PC-9 (cell line): ENCODE results near the gene ZDHHC23. TPM values are rescaled to one million over a fixed set of nuclear protein-coding genes. Genes with fewer than 3 reads are reported as not detected.

Source experiments
- Bru-seq: library from RNA; stranded (reverse); fragments of 400-500 nt; gene quantifications from one replicate; lab custom pipeline; 2021; lab: Mats Ljungman, UMichigan
- BruChase-seq, 2 experiments: library from RNA; stranded (reverse); fragments of 400-500 nt; gene quantifications; one replicate each; lab custom pipeline; 2021; lab: Mats Ljungman, UMichigan
- BruUV-seq: library from RNA; stranded (reverse); fragments of 400-500 nt; replicated peaks from 2 replicates; lab custom pipeline; 2021; lab: Mats Ljungman, UMichigan
- CTCF ChIA-PET: fragments of 300-600 bp; sonication (Branson Sonifier 250); formaldehyde crosslinking; loops from one replicate; lab custom pipeline; 2022; ENCODE audit warnings: antibody characterized with exemption; lab: Charles Lee
- POLR2A ChIA-PET: fragments of 300-600 bp; sonication (Branson Sonifier 250); formaldehyde crosslinking; loops from one replicate; lab custom pipeline; 2022; ENCODE audit warnings: antibody characterized with exemption; ENCODE audit not compliant: unreplicated experiment; lab: Charles Lee
- DNase-seq, 2 experiments: peaks; one replicate each; pipeline versions ENCODE4 v3.0.0 to v3.0.0-alpha.2; 2015 to 2022; ENCODE audit warnings: mixed read lengths in 1 of 2
- H2AFZ ChIP-seq: fragments of 200-600 bp; sonication (generic); 2 replicates; pipeline ENCODE4 v1.8.1; 2017; ENCODE audit warnings: antibody characterized with exemption
- H3F3A ChIP-seq: fragments of 200-600 bp; sonication (generic); 2 replicates; pipeline ENCODE4 v1.8.1; 2017; ENCODE audit warnings: antibody characterized with exemption, mild to moderate bottlenecking, low read depth; ENCODE audit not compliant: insufficient read depth
- H3K27ac ChIP-seq: fragments of 200-600 bp; sonication (generic); 2 replicates; pipeline ENCODE4 v1.6.1; 2016; ENCODE audit warnings: mixed run types
- H3K27me3 ChIP-seq: fragments of 200-600 bp; sonication (generic); 2 replicates; pipeline ENCODE4 v1.6.1; 2016; ENCODE audit warnings: low read depth, mixed run types; ENCODE audit not compliant: insufficient read depth
- H3K36me3 ChIP-seq: fragments of 200-600 bp; sonication (generic); 2 replicates; pipeline ENCODE4 v1.6.1; 2016; ENCODE audit warnings: low read depth, mixed run types
- H3K4me1 ChIP-seq: fragments of 200-600 bp; sonication (generic); replicated peaks from 2 replicates; pipeline ENCODE4 v1.6.1; 2016; ENCODE audit warnings: mixed run types; ENCODE audit not compliant: insufficient read depth
- H3K4me2 ChIP-seq: fragments of 200-600 bp; sonication (generic); 2 replicates; pipeline ENCODE4 v1.6.1; 2017; ENCODE audit warnings: mixed run types
- H3K4me3 ChIP-seq: fragments of 200-600 bp; sonication (generic); 2 replicates; pipeline ENCODE4 v1.6.1; 2016; ENCODE audit warnings: mixed run types
- H3K79me2 ChIP-seq: fragments of 200-600 bp; sonication (generic); 2 replicates; pipeline ENCODE4 v1.6.1; 2017; ENCODE audit warnings: low read depth, mixed run types
- H3K9me2 ChIP-seq: fragments of 200-600 bp; sonication (generic); 2 replicates; pipeline ENCODE4 v1.8.1; 2017; ENCODE audit warnings: mild to moderate bottlenecking; ENCODE audit not compliant: insufficient read depth
- H3K9me3 ChIP-seq: fragments of 200-600 bp; sonication (generic); 2 replicates; pipeline ENCODE4 v1.8.1; 2016; ENCODE audit warnings: low read depth; ENCODE audit not compliant: insufficient read depth
- H4K20me1 ChIP-seq: fragments of 200-600 bp; sonication (generic); 2 replicates; pipeline ENCODE4 v1.8.1; 2017; ENCODE audit not compliant: insufficient read depth
- EZH2 ChIP-seq: fragments of 200-600 bp; sonication (generic); IDR thresholded peaks from 2 replicates; pipeline ENCODE4 v1.8.0; 2017; ENCODE audit warnings: antibody characterized with exemption, low read depth
- intact Hi-C: fragments of 100-400 bp; cut with micrococcal nuclease; formaldehyde crosslinking; loops from one replicate; pipeline ENCODE4 v1.10.0; 2022; ENCODE audit not compliant: unreplicated experiment
- long read RNA-seq: library from polyadenylated mRNA; stranded (forward); transcript quantifications from one replicate; pipeline ENCODE4 v2.0.0, GENCODE V29; 2022
- total RNA-seq: library from RNA; stranded (reverse); gene quantifications from 2 replicates; pipeline ENCODE4 v1.2.3, GENCODE V29; 2021
- TF ChIP-seq, protein P1 (sequence below): fragments of 200-600 bp; sonication (generic); conservative IDR thresholded peaks from 2 replicates; pipeline ENCODE4 v1.6.1; 2017; ENCODE audit warnings: mixed run types, antibody characterized with exemption, mild to moderate bottlenecking, moderate library complexity

ZDHHC23 gene, protein sequence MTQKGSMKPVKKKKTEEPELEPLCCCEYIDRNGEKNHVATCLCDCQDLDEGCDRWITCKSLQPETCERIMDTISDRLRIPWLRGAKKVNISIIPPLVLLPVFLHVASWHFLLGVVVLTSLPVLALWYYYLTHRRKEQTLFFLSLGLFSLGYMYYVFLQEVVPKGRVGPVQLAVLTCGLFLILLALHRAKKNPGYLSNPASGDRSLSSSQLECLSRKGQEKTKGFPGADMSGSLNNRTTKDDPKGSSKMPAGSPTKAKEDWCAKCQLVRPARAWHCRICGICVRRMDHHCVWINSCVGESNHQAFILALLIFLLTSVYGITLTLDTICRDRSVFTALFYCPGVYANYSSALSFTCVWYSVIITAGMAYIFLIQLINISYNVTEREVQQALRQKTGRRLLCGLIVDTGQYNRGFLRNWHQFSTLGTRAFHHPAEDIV
- 17.5 and 20.9 TPM in 2 replicates for total RNA-seq
- Bru-seq, nascent RNA: percentile 55 among the genes with signal in this experiment
- BruChase-seq, experiment 1, labeled RNA remaining after a 2-hour chase: percentile 74 among the genes with signal in this experiment
- percentile 82 among the genes with signal in this experiment for BruChase-seq, experiment 2, labeled RNA remaining after a 6-hour chase
- long read RNA-seq, partial matches to known transcripts: 4 of 12 reads
- long read RNA-seq, other reads (novel, unspliced or antisense): 8 of 12 reads

DNA sequence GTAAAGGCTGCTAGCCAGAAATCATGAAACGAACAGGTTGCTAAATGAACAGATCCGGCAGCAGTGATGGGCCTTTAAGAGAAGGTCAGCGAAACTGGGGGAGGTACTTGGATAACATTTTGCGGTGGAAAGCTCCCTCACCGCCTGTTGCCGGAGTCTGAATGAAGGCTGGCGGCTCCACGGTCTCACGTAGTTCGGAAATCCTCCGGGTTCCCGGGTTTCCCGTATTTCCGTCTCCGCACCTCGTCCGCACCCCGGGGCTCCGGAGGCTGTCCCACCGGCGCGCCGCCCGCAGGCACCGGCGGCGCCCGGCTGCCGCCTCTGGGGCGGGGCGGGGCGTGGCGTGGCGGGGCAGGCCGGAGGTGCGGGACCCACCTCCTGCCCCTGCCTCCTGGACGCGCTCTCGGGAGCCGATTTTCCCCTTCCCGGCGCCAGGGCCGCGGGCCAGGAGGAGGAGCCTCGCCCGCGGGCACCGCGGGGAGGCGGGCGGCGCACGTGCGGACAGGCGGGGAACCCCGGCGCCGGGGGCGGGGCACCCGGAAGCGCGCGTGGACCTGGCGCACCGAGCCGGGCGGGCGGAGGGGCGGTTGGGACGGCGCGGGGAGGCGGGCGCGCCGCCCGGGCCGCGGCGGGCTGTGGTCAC is at the start of gene ZDHHC23:
Gene ZDHHC23 (plus strand): TSS at position 642 of the 643 bp plus-strand sequence. CDS start 790 bp downstream, outside the sequence.
- Histone ChIP-seq H3K4me1 (peaks cover 7% of the 10 kb centered on the region), H3K4me2 (peak within 1 kb of the TSS; percentile 84), H3K27me3 (no peaks in the 10 kb centered on the region), H3K4me3 (peak within 1 kb of the TSS; percentile 82), H3F3A (peaks cover 6% of the 10 kb centered on the region; the same call in 1 of the 2 replicates), H3K79me2 (no peaks in the 10 kb centered on the region), H3K9me2 (no peaks in the 10 kb centered on the region), H3K27ac (no peak within 1 kb of the TSS), H4K20me1 (no peaks in the 10 kb centered on the region), H2AFZ (peak within 1 kb of the TSS; percentile 91), H3K9me3 (no peaks in the 10 kb centered on the region), H3K36me3 (no peaks in the 10 kb centered on the region)
- BruUV-seq: no TSS peak
- ChIA-PET POLR2A (no interaction called here), CTCF (no interaction called here)
- peak; percentile 50 to 94 for DNase-seq
- intact Hi-C loops: loop anchor here (2.0 to 10.0 kb wide), 4 partner anchors 50 to 1197 kb away; partner anchors contain the start of genes ATP6V1A, CCDC191, NAA50 and QTRT2
- TF ChIP-seq EZH2: no peak
- TF ChIP-seq, protein P1, sequence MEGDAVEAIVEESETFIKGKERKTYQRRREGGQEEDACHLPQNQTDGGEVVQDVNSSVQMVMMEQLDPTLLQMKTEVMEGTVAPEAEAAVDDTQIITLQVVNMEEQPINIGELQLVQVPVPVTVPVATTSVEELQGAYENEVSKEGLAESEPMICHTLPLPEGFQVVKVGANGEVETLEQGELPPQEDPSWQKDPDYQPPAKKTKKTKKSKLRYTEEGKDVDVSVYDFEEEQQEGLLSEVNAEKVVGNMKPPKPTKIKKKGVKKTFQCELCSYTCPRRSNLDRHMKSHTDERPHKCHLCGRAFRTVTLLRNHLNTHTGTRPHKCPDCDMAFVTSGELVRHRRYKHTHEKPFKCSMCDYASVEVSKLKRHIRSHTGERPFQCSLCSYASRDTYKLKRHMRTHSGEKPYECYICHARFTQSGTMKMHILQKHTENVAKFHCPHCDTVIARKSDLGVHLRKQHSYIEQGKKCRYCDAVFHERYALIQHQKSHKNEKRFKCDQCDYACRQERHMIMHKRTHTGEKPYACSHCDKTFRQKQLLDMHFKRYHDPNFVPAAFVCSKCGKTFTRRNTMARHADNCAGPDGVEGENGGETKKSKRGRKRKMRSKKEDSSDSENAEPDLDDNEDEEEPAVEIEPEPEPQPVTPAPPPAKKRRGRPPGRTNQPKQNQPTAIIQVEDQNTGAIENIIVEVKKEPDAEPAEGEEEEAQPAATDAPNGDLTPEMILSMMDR: no peak

DNA sequence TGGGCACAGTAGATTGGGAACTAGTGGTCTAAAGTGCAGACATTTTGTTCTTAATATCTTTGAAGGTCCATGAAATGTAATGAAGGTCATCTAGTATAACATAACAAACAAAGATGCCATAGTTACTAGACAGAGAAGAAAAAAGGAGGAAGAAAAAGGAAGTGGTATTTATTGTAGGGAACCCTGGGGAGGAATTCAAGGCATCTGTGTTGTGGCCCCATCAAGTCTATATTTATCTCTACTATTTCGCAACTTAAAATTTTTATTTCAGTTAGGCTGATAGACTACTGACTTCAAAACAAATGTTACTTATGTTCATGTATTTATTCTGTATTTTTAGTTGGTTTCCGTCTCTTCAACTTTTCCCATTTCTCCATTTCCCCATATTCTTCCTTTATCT is 48.9 kb upstream of the ZDHHC23 start:
- intact Hi-C loops: loop anchor here (2.0 to 5.0 kb wide), 2 partner anchors 48 to 50 kb away; partner anchors contain the start of gene ZDHHC23
- Histone ChIP-seq H3K27me3 (no peaks in the 10 kb centered on the region), H3K36me3 (no peaks in the 10 kb centered on the region), H3K4me2 (peak overlapping the region; percentile 86), H3K79me2 (no peaks in the 10 kb centered on the region), H3K4me1 (peaks cover 33% of the 10 kb centered on the region), H2AFZ (peak overlapping the region; percentile 90; the same call in 1 of the 2 replicates), H3K27ac (no peak overlapping the region), H3K4me3 (peak overlapping the region; percentile 49; the same call in 1 of the 2 replicates), H3F3A (no peaks in the 10 kb centered on the region; the same call in 1 of the 2 replicates), H4K20me1 (no peaks in the 10 kb centered on the region), H3K9me3 (no peaks in the 10 kb centered on the region), H3K9me2 (0 out of 2 replicates have a peak, but pooled peaks cover 2% of the 10 kb centered on the region)
- ChIA-PET POLR2A (no interaction called here), CTCF (no interaction called here)
- no peak for TF ChIP-seq EZH2
- TF ChIP-seq, protein P1: no peak
- DNase-seq: no peak
- no TSS peak for BruUV-seq
